Embryonic facial prominence (tissue), 1 donor: ENCODE data around the gene CNN2.
A peak's percentile ranks its signal among the peaks of the same experiment; 100 is the strongest.

ENCODE experiments used
- DNase-seq: peaks from one replicate; pipeline ENCODE4 v3.0.0-alpha.2; 2016; ENCODE audit errors: extremely low spot score

CNN2 gene

GRCh38 chr19:1025960-1026782 is at the start of gene CNN2:
CNN2 (plus strand) TSS chr19:1026608; CDS start chr19:1026662, 54 bp downstream.
- peak; percentile 73 for DNase-seq

GRCh38 chr19:977058-977464 is 49.3 kb upstream of the CNN2 start:
- DNase-seq = no peak

GRCh38 chr19:979318-979741 is 47.1 kb upstream of the CNN2 start:
- no peak for DNase-seq

- DNase-seq = no peak
Measured at GRCh38 chr19:980133-980998, 46.0 kb upstream of the CNN2 start.

GRCh38 chr19:982567-983170 is 43.7 kb upstream of the CNN2 start:
- DNase-seq = no peak

GRCh38 chr19:984165-984967 is 42.0 kb upstream of the CNN2 start, which contains the start of gene WDR18:
WDR18 (plus strand) TSS chr19:984345; CDS start chr19:984354, 9 bp downstream.
- peak; percentile 71 for DNase-seq

GRCh38 chr19:986083-986482 is 40.3 kb upstream of the CNN2 start:
- no peak for DNase-seq

- no peak for DNase-seq
Measured at GRCh38 chr19:988081-988480, 38.3 kb upstream of the CNN2 start.

GRCh38 chr19:988510-988909 is 37.9 kb upstream of the CNN2 start:
- DNase-seq = no peak

GRCh38 chr19:989381-990081 is 36.9 kb upstream of the CNN2 start:
- DNase-seq = no peak

GRCh38 chr19:990119-990571 is 36.3 kb upstream of the CNN2 start:
- no peak for DNase-seq

GRCh38 chr19:990746-991145 is 35.7 kb upstream of the CNN2 start:
- no peak for DNase-seq

GRCh38 chr19:991174-991931 is 35.1 kb upstream of the CNN2 start:
- DNase-seq = no peak

GRCh38 chr19:991932-992669 is 34.3 kb upstream of the CNN2 start:
- DNase-seq = no peak

- DNase-seq = no peak
Measured at GRCh38 chr19:992670-993055, 33.7 kb upstream of the CNN2 start.

- DNase-seq = no peak
Measured at GRCh38 chr19:993361-993830, 33.0 kb upstream of the CNN2 start.

GRCh38 chr19:993831-994393 is 32.5 kb upstream of the CNN2 start:
- DNase-seq = no peak

- no peak for DNase-seq
Measured at GRCh38 chr19:994516-994915, 31.9 kb upstream of the CNN2 start.
